ENCODE results near the gene USF1. TPM values are rescaled to one million over a fixed set of nuclear protein-coding genes. Genes with fewer than 3 reads are reported as not detected.
A peak's percentile ranks its signal among the peaks of the same experiment; 100 is the strongest.

USF1 gene
- total and polyA plus RNA-seq, 9 of the 15 experiments (the other 6 are each of a cell fraction or from before 2014, with no cell fraction given): 7.4 to 60.2 (median 54.2) TPM

DNA sequence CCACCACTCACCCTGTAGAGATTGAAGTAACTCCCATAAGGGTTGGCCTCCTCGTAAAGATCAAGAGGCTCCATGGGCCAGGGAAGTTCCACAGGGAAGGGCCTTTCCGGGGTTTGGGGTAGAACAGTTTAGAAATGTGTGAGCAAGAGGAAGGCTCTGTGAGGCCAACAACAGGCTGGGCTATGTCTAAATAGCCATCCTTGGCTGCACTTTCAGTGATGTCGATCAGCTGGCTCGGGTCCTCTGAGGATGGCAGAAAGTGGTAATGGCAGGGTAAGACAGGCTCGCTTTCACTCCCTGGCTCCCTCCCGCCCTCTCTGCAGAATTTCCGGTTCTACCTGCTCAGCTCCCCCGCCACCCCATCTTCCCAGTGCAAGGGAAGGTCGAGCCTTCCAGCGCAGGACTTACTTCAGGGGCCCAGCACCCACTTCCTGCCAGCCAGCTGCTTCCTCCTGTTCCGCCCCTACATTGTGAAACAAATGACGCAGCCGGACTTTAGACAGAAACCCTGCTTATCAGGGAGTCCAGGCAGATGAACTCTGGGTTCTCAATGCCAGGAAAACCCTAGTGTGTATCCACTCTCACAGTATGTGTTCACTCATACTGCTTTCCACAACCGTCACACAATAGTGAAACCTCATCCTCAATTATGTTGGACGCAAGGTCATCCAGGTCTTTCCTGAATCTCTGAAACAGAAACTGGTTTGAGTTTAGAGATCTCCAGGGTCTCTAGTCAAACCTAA, 32.1 kb downstream of the USF1 start (continued):
- TF ChIP-seq, protein P1, sequence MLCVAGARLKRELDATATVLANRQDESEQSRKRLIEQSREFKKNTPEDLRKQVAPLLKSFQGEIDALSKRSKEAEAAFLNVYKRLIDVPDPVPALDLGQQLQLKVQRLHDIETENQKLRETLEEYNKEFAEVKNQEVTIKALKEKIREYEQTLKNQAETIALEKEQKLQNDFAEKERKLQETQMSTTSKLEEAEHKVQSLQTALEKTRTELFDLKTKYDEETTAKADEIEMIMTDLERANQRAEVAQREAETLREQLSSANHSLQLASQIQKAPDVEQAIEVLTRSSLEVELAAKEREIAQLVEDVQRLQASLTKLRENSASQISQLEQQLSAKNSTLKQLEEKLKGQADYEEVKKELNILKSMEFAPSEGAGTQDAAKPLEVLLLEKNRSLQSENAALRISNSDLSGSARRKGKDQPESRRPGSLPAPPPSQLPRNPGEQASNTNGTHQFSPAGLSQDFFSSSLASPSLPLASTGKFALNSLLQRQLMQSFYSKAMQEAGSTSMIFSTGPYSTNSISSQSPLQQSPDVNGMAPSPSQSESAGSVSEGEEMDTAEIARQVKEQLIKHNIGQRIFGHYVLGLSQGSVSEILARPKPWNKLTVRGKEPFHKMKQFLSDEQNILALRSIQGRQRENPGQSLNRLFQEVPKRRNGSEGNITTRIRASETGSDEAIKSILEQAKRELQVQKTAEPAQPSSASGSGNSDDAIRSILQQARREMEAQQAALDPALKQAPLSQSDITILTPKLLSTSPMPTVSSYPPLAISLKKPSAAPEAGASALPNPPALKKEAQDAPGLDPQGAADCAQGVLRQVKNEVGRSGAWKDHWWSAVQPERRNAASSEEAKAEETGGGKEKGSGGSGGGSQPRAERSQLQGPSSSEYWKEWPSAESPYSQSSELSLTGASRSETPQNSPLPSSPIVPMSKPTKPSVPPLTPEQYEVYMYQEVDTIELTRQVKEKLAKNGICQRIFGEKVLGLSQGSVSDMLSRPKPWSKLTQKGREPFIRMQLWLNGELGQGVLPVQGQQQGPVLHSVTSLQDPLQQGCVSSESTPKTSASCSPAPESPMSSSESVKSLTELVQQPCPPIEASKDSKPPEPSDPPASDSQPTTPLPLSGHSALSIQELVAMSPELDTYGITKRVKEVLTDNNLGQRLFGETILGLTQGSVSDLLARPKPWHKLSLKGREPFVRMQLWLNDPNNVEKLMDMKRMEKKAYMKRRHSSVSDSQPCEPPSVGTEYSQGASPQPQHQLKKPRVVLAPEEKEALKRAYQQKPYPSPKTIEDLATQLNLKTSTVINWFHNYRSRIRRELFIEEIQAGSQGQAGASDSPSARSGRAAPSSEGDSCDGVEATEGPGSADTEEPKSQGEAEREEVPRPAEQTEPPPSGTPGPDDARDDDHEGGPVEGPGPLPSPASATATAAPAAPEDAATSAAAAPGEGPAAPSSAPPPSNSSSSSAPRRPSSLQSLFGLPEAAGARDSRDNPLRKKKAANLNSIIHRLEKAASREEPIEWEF (CRISPR knock-in tag; IDR thresholded peaks at IDR 0.05): no peak
- peak; percentile 66 for TF ChIP-seq RBFOX2 (IDR thresholded peaks at IDR 0.05; ENCODE audit: low read depth, low read length)
- TF ChIP-seq, protein P2, sequence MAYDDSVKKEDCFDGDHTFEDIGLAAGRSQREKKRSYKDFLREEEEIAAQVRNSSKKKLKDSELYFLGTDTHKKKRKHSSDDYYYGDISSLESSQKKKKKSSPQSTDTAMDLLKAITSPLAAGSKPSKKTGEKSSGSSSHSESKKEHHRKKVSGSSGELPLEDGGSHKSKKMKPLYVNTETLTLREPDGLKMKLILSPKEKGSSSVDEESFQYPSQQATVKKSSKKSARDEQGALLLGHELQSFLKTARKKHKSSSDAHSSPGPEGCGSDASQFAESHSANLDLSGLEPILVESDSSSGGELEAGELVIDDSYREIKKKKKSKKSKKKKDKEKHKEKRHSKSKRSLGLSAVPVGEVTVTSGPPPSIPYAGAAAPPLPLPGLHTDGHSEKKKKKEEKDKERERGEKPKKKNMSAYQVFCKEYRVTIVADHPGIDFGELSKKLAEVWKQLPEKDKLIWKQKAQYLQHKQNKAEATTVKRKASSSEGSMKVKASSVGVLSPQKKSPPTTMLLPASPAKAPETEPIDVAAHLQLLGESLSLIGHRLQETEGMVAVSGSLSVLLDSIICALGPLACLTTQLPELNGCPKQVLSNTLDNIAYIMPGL (CRISPR knock-in tag; IDR thresholded peaks at IDR 0.05): no peak
- TF ChIP-seq ZFX (CRISPR knock-in tag; IDR thresholded peaks at IDR 0.05): peak; percentile 72
- TF ChIP-seq CSDE1 (IDR thresholded peaks at IDR 0.05): no peak
- TF ChIP-seq, protein P3, sequence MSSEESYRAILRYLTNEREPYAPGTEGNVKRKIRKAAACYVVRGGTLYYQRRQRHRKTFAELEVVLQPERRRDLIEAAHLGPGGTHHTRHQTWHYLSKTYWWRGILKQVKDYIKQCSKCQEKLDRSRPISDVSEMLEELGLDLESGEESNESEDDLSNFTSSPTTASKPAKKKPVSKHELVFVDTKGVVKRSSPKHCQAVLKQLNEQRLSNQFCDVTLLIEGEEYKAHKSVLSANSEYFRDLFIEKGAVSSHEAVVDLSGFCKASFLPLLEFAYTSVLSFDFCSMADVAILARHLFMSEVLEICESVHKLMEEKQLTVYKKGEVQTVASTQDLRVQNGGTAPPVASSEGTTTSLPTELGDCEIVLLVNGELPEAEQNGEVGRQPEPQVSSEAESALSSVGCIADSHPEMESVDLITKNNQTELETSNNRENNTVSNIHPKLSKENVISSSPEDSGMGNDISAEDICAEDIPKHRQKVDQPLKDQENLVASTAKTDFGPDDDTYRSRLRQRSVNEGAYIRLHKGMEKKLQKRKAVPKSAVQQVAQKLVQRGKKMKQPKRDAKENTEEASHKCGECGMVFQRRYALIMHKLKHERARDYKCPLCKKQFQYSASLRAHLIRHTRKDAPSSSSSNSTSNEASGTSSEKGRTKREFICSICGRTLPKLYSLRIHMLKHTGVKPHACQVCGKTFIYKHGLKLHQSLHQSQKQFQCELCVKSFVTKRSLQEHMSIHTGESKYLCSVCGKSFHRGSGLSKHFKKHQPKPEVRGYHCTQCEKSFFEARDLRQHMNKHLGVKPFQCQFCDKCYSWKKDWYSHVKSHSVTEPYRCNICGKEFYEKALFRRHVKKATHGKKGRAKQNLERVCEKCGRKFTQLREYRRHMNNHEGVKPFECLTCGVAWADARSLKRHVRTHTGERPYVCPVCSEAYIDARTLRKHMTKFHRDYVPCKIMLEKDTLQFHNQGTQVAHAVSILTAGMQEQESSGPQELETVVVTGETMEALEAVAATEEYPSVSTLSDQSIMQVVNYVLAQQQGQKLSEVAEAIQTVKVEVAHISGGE (CRISPR knock-in tag; IDR thresholded peaks at IDR 0.05): peak in 2 of 3 experiments; percentile 76 to 96; a peak in 5 of 6 replicates
- no peak for TF ChIP-seq ZNF134 (CRISPR knock-in tag; conservative IDR thresholded peaks at IDR 0.05)
- TF ChIP-seq DIDO1 (tag; IDR thresholded peaks at IDR 0.05; ENCODE audit: low read depth): no peak
- TF ChIP-seq, protein P4, sequence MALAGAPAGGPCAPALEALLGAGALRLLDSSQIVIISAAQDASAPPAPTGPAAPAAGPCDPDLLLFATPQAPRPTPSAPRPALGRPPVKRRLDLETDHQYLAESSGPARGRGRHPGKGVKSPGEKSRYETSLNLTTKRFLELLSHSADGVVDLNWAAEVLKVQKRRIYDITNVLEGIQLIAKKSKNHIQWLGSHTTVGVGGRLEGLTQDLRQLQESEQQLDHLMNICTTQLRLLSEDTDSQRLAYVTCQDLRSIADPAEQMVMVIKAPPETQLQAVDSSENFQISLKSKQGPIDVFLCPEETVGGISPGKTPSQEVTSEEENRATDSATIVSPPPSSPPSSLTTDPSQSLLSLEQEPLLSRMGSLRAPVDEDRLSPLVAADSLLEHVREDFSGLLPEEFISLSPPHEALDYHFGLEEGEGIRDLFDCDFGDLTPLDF (CRISPR knock-in tag; IDR thresholded peaks at IDR 0.05): no peak
- no peak for TF ChIP-seq MTF1 (CRISPR knock-in tag; IDR thresholded peaks at IDR 0.05; ENCODE audit: borderline replicate concordance)
- TF ChIP-seq, protein P5, sequence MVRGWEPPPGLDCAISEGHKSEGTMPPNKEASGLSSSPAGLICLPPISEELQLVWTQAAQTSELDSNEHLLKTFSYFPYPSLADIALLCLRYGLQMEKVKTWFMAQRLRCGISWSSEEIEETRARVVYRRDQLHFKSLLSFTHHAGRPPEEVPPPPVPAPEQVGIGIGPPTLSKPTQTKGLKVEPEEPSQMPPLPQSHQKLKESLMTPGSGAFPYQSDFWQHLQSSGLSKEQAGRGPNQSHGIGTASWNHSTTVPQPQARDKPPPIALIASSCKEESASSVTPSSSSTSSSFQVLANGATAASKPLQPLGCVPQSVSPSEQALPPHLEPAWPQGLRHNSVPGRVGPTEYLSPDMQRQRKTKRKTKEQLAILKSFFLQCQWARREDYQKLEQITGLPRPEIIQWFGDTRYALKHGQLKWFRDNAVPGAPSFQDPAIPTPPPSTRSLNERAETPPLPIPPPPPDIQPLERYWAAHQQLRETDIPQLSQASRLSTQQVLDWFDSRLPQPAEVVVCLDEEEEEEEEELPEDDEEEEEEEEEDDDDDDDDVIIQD (CRISPR knock-in tag; IDR thresholded peaks at IDR 0.05): no peak
- peak; percentile 49 for TF ChIP-seq SAP30 (IDR thresholded peaks at IDR 0.05; ENCODE audit: borderline replicate concordance, insufficient read depth, low read depth, low read length, poor library complexity, severe bottlenecking)
